Stimulated activated CD4-positive, alpha-beta T cell treated with anti-CD3 and anti-CD28 coated beads, Interleukin-1b, Interleukin-23, amount 100 ng/mL, for 48 hours (primary cell): ENCODE measurements around the gene LGALS12.
"Not testable (repeated sequence)": the region's sequence is repeated elsewhere in the genome, so short reads cannot be mapped to it uniquely, and the experiment has no call there.

Experiments
- DNase-seq: peaks from one replicate; pipeline ENCODE4 v3.0.0-alpha.2; 2020

The LGALS12 gene

GRCh38 chr11:63535734-63536133 lies 29.9 kb downstream of the LGALS12 start:
- no peak for DNase-seq

- DNase-seq: no peak
These were observed 30.9 kb downstream of the LGALS12 start, which contains the start of gene PLAAT4 for GRCh38 chr11:63536669-63537292. PLAAT4 (plus strand) TSS chr11:63536808; CDS start chr11:63536869, 61 bp downstream.

- DNase-seq: no peak
These were observed 31.6 kb downstream of the LGALS12 start for GRCh38 chr11:63537293-63538101.

GRCh38 chr11:63542506-63542905 lies 36.6 kb downstream of the LGALS12 start:
- not testable (repeated sequence) for DNase-seq

- DNase-seq: no peak
These were observed 37.8 kb downstream of the LGALS12 start for GRCh38 chr11:63543711-63544110.

- DNase-seq: no peak
These were observed 41.2 kb downstream of the LGALS12 start for GRCh38 chr11:63547061-63547460.

GRCh38 chr11:63548178-63548577 lies 42.3 kb downstream of the LGALS12 start:
- DNase-seq: no peak

GRCh38 chr11:63549411-63549810 lies 43.5 kb downstream of the LGALS12 start:
- no peak for DNase-seq

GRCh38 chr11:63550156-63550700 lies 44.3 kb downstream of the LGALS12 start:
- DNase-seq: not testable (repeated sequence)

GRCh38 chr11:63551091-63551888 lies 45.4 kb downstream of the LGALS12 start:
- DNase-seq: no peak

- DNase-seq: no peak
These were observed 46.0 kb downstream of the LGALS12 start for GRCh38 chr11:63551889-63552266.

GRCh38 chr11:63552921-63553320 lies 47.0 kb downstream of the LGALS12 start:
- no peak for DNase-seq

GRCh38 chr11:63553759-63554158 lies 47.9 kb downstream of the LGALS12 start:
- peak; percentile 51 for DNase-seq

GRCh38 chr11:63554877-63555223 lies 49.0 kb downstream of the LGALS12 start:
- no peak for DNase-seq

- no peak for DNase-seq
These were observed 50.6 kb downstream of the LGALS12 start for GRCh38 chr11:63556404-63557013.

- no peak for DNase-seq
These were observed 51.7 kb downstream of the LGALS12 start for GRCh38 chr11:63557570-63557969.

GRCh38 chr11:63558459-63559157 lies 52.7 kb downstream of the LGALS12 start:
- DNase-seq: no peak

GRCh38 chr11:63560506-63561180 lies 54.8 kb downstream of the LGALS12 start:
- DNase-seq: no peak

GRCh38 chr11:63563201-63564055 lies 57.5 kb downstream of the LGALS12 start, which contains the start of gene PLAAT2:
PLAAT2 (minus strand) TSS chr11:63563379; CDS start chr11:63563324, 55 bp downstream.
- no peak for DNase-seq

- DNase-seq: peak; percentile 29
These were observed 58.3 kb downstream of the LGALS12 start for GRCh38 chr11:63564056-63564774.
